Stimulated activated CD8-positive, alpha-beta memory T cell treated with anti-CD3 and anti-CD28 coated beads, Interleukin-15, amount 100 ng/mL, for 4 hours (primary cell): Measurements from ENCODE around the gene DEFB126.
"Not testable (repeated sequence)": the region's sequence is repeated elsewhere in the genome, so short reads cannot be mapped to it uniquely, and the experiment has no call there.

Experiments
- DNase-seq, 2 donors: peaks; one replicate each; pipeline ENCODE4 v3.0.0-alpha.2; 2020; ENCODE audit warnings: low read depth in 2 of 2

DEFB126 gene

DNA sequence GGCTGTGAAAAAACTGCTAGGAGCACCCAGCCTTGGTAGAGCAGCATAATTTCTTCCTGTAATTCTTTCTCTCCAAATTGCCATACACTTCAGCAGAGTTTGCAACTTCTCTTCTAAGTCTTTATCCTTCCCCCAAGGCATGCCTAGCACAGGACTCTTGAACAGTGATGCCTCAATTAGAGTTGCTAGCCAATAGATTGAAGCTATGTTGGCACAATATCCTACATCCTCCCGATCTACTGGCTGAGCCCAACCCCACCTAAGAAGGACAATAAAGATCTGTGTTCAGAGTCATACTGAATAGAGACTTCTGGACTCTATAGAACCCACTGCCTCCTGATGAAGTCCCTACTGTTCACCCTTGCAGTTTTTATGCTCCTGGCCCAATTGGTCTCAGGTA, at the start of gene DEFB126:
Gene DEFB126 (plus strand): TSS at position 301 of the 400 bp plus-strand sequence. CDS start 39 bp downstream, at position 340.
- no peak for DNase-seq

DNA sequence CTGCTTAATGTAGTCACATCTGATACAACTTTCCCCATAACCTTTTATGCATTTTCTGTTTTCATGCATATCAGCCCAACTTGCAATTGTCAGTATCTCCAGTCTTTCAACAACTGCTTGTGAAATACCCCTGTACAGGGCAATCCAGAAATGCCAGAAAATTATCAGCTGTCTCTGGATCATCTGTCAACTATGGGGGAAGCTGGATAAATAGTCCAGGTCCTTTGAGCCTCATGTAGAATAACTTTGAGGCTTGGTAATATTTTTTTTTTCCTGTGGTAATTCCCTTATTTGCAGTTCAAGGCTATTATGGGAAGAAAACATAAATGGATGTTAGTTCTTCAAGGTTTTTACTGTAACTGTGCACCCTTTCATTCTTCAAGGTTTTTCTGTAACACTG, 48.7 kb upstream of the DEFB126 start:
- DNase-seq = no peak

- no peak for DNase-seq
Measured at GRCh38 chr20:95215-95614, 47.2 kb upstream of the DEFB126 start.

DNA sequence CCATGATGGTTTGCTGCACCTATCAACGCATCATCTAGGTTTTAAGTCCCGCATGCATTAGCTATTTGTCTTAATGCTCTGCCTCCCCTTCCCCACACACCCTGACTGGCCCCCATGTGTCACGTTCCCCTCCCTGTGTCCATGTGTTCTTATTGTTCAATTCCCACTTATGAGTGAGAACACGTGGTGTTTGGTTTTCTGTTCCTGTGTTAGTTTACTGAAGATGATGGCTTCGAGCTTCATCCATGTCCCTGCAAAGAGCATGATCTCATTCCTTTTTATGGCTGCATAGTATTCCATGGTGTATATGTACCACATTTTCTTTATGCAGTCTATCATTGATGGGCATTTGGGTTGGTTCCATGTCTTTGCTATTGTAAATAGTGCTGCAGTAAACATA, 44.7 kb upstream of the DEFB126 start:
- not testable (repeated sequence) for DNase-seq

DNA sequence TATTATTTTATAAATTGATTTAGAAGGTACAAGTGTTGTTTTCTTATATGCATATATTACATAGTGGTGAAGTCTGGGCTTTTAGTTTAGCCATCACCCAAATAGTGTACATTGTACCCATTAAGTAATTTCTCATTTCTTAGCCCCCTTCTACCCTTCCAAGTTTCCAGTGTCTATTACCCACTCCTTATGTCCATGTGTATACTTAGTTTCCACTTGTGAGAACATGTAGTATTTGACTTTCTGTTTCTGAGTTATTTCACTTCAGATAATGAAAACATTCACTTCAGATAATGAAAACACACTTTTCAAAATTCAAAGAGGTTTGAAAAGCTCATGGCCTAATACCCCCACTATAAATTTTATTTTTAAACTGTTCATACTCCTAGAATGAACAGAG, 40.4 kb upstream of the DEFB126 start:
- no peak for DNase-seq

- no peak for DNase-seq
Measured at GRCh38 chr20:103456-103855, 38.9 kb upstream of the DEFB126 start.

- DNase-seq = no peak
Measured at GRCh38 chr20:112396-112795, 30.0 kb upstream of the DEFB126 start.

- no peak for DNase-seq
Measured at GRCh38 chr20:117518-117917, 24.9 kb upstream of the DEFB126 start.

DNA sequence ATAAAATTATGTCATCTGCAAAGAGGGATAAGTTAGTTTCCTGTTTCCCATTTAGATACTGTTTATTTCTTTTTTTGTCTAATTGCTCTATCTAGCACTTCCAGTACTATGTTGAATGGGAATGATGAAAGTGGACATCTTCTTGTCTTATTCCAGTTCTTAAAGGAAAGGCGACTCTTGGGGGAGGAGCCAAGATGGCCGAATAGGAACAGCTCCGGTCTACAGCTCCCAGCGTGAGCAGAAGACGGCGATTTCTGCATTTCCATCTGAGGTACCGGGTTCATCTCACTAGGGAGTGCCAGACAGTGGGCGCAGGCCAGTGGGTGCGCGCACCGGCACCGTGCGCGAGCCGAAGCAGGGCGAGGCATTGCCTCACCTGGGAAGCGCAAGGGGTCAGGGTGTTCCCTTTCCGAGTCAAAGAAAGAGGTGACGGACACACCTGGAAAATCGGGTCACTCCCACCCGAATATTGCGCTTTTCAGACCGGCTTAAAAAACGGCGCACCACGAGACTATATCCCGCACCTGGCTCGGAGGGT, 12.5 kb upstream of the DEFB126 start:
- not testable (repeated sequence) for DNase-seq

- DNase-seq = no peak
Measured at GRCh38 chr20:137668-138490, 4.5 kb upstream of the DEFB126 start.

GRCh38 chr20:145877-146276, 3.5 kb downstream of the DEFB126 start:
- DNase-seq = no peak

- no peak for DNase-seq
Measured at GRCh38 chr20:152131-152530, 9.7 kb downstream of the DEFB126 start.

- no peak for DNase-seq
Measured at GRCh38 chr20:157154-157553, 14.8 kb downstream of the DEFB126 start, which contains the start of gene DEFB127. Gene DEFB127 (plus strand): TSS chr20:157454. CDS start chr20:157545, 91 bp downstream.

DNA sequence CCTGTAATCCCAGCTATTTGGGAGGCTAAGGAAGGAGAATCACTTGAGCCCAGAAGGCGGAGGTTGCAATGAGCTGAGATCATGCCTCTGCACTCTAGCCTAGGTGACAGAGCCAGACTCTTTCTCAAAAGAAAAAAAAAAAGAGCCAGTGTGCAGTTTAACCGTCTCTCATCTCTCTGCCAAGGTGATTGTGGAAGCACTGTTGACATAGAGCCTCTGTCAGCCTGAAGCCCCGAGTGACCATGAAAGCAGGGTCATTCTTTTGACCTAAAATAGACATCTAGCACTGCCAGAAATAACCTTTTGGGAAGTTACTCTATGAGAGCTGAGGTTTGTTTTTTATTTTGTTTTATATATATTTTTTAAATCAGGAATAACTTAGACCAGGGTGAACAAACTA, 22.2 kb downstream of the DEFB126 start:
- no peak for DNase-seq

- DNase-seq = no peak
Measured at GRCh38 chr20:168876-169275, 26.5 kb downstream of the DEFB126 start.

- DNase-seq = no peak
Measured at GRCh38 chr20:184288-184687, 41.9 kb downstream of the DEFB126 start.

GRCh38 chr20:187733-188132, 45.3 kb downstream of the DEFB126 start:
- no peak for DNase-seq

DNA sequence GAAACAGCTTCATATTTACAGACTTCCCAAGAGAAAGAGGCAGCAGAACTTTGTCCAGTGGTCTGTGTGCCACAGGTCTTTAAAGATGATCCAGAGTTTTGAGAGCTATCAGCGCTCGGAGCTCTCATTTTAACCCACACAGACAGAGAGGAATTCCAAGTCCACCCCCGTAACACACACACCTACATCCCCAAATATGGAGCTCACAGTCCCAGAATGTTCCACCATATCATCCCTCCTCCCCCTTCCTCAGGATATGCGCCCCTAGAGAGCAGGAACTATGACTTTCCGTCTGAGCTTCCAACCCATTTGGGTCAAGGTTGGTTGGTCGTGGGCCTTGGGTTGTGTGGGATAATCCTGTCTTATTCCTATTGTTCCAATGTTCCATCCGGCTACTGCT, 47.2 kb downstream of the DEFB126 start, which contains the start of gene DEFB128:
Gene DEFB128 (minus strand): TSS at position 101 of the 400 bp plus-strand sequence. CDS start 88 bp downstream, at position 13.
- no peak for DNase-seq
